ENCODE results near the gene CNDP1. TPM values are rescaled to one million over a fixed set of nuclear protein-coding genes. Genes with fewer than 3 reads are reported as not detected.
"Not testable (repeated sequence)": the region's sequence is repeated elsewhere in the genome, so short reads cannot be mapped to it uniquely, and the experiment has no call there.

The CNDP1 gene
- total and polyA plus RNA-seq, 9 donors, result 0.04 to 0.76 (median 0.26) TPM; not detected in 1

DNA sequence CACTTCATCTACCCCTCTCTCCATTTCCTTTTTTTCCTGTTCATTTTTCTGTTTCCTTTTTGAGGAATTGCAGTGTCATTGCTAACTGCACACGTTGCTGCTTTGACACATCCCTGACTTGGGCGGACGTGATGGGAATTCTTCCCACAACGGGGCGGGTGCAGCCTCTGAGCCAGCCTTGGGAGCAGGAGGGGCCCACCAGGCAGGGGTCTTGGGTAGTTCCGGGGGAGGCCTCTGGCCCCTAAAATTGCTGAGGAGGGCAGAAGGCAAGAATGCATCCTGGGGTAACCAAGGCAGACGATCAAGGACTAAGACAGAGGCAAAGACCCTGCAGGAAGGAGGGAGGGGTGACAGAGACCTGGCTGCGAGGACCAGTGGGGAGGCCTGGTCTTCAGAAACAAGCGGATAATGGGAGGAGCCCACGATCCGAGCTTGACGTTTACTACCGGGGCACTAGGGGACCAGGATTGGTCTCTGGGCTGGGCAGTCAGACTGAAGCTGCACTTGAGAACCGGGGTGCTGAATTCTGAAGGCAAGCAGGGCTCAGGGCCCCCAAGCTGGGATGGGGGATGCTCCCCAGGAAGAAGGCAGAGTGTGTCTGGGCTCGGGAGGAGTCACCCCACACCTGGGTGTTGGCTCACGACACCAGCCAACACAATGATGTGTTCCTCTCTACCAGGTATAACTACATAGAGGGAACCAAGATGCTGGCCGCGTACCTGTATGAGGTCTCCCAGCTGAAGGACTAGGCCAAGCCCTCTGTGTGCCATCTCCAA, 14.8 kb upstream of the CNDP1 start:
- 88% methylated on average over 16 of the region's 18 CpGs for WGBS (ENCODE audit: insufficient coverage)
- peaks cover 75% of the 10 kb centered on the region for H3K36me3 ChIP-seq (ENCODE audit: control insufficient read depth, insufficient read depth, low read length)

DNA sequence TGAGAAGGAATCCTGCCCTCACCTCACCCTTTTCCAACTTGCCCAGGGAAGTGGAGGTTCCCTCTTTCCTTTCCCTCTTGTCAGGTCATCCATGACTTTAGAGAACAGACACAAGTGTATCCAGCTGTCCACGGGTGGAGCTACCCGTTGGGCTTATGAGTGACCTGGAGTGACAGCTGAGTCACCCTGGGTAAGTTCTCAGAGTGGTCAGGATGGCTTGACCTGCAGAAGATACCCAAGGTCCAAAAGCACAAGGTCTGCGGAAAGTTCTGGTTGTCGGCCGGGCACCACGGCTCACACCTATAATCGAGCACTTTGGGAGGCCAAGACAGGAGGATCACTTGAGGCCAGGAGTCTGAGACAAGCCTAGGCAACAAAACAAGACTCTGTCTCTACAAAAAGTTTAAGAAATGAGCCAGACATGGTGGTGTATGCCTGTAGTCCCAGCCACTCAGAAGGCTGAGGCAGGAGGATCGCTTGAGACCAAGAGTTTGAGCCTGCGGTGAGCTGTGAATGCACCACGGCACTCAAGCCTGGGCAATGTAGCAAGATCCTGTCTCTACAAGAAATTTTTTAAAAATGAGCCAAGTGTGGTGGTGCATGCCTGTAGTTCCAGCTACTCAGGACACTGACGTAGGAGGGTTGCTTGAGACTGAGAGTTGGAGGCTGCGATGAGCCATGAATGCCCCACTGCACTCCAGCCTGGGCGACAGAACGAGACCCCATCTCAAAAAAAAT, 14.0 kb upstream of the CNDP1 start:
- WGBS (ENCODE audit: insufficient coverage), result 87% methylated on average over 12 of the region's 14 CpGs
- no peaks in the 10 kb centered on the region for H3K27me3 ChIP-seq (ENCODE audit: control insufficient read depth, insufficient read depth, low read length)
- DNase-seq, result no peak
- no peaks in the 10 kb centered on the region for H3K9me3 ChIP-seq (replicated peaks; ENCODE audit: control insufficient read depth, low read depth, low read length)
- H3K27ac ChIP-seq (ENCODE audit: low read length), result no peak overlapping the region
- peaks cover 68% of the 10 kb centered on the region for H3K36me3 ChIP-seq (ENCODE audit: control insufficient read depth, insufficient read depth, low read length)
- H3K4me3 ChIP-seq (ENCODE audit: low read length), result no peak overlapping the region
- no peaks in the 10 kb centered on the region for H3K4me1 ChIP-seq (ENCODE audit: control insufficient read depth, insufficient read depth, low read length)

More for the DNA sequence above, 14.8 kb upstream of the CNDP1 start:
- Histone ChIP-seq H3K9me3 (replicated peaks; ENCODE audit: control insufficient read depth, low read depth, low read length) (no peaks in the 10 kb centered on the region), H3K27ac (ENCODE audit: low read length) (no peak overlapping the region), H3K27me3 (ENCODE audit: control insufficient read depth, insufficient read depth, low read length) (no peaks in the 10 kb centered on the region), H3K4me3 (ENCODE audit: low read length) (no peak overlapping the region), H3K4me1 (ENCODE audit: control insufficient read depth, insufficient read depth, low read length) (no peaks in the 10 kb centered on the region)
- no peak for DNase-seq

DNA sequence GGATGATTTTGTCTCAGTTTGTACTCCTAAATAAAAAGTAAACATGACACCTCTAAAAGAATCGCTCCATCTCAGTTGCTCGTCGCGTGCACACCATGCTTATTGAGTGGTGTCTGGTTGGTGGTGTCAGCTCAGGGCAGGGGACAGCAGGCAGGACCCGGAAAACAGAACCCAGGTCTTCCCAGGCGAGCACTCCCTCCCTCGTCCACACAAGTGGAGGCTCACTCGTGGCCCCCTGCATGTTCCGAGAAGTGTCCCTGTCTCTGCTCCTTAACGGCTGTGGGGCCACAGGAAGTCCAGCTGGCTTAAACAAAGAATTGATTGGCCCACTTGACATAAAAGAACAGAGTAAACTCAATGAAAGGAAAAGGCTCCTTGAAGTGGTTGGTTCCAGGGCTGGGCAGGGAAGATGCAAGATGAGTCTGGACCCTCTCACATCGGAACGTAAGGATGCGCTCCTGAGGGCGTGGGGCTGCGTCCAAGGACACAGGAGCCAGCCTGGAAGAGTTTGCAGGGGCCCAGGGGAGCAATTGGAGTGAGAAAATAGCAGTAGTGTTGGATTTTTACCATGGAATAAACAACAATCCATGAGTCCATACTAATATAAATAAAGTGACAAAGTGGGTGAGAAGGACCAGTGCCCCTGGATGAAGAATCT, 13.1 kb upstream of the CNDP1 start:
- peaks cover 58% of the 10 kb centered on the region for H3K36me3 ChIP-seq (ENCODE audit: control insufficient read depth, insufficient read depth, low read length)
- H3K27ac ChIP-seq (ENCODE audit: low read length), result no peak overlapping the region
- H3K27me3 ChIP-seq (ENCODE audit: control insufficient read depth, insufficient read depth, low read length), result no peaks in the 10 kb centered on the region
- H3K4me1 ChIP-seq (ENCODE audit: control insufficient read depth, insufficient read depth, low read length), result no peaks in the 10 kb centered on the region
- no peak for DNase-seq
- H3K4me3 ChIP-seq (ENCODE audit: low read length), result no peak overlapping the region
- WGBS (ENCODE audit: insufficient coverage), result 77% methylated on average over 5 of the region's 15 CpGs
- no peaks in the 10 kb centered on the region for H3K9me3 ChIP-seq (replicated peaks; ENCODE audit: control insufficient read depth, low read depth, low read length)

DNA sequence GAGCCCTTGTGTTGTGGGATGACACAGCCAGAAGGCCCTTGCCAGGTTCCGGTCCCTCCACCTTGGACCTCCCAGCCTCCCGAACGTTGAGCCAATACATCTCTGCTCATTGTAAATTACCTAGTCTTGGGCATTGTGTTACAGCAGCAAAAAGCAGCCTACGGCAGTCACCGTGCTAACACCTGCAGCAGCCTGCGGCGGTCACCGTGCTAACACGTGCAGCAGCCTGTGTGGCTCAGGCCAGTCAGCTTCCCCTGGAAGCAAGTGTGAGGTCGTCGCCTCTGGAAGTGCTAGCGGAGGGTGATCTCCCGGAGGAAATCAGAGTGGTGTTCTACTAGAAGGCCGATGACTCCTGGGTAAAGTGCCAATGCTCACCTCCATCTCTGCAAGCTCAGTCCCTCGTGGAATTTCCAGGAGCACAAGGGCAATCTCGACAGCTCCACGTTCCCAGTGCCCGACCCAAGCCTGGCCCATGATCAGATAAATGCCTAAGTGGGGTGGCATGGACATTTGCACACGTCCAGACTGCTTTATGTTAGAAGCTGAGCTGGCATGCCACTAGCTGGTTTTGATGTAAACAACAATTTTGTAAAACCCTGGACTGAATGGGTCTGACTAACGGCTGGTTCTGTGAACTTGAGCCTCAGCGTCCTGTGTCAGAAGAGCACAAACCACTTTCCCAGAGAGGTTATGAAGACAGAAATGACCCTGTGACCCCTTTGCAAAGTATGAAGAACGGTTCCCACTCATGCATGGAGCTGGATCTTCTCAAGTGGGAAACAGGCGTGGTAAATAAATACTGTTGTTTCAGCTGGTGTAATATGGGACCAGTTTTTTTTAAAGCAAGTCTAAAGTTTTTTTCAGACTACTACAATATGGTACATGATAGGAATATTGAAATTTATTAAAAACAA, 11.4 kb upstream of the CNDP1 start:
- WGBS (ENCODE audit: insufficient coverage), result 82% methylated on average over 22 of the region's 23 CpGs
- Histone ChIP-seq H3K27ac (ENCODE audit: low read length) (no peak overlapping the region), H3K4me3 (ENCODE audit: low read length) (no peak overlapping the region), H3K36me3 (ENCODE audit: control insufficient read depth, insufficient read depth, low read length) (peaks cover 42% of the 10 kb centered on the region), H3K9me3 (replicated peaks; ENCODE audit: control insufficient read depth, low read depth, low read length) (no peaks in the 10 kb centered on the region), H3K27me3 (ENCODE audit: control insufficient read depth, insufficient read depth, low read length) (no peaks in the 10 kb centered on the region), H3K4me1 (ENCODE audit: control insufficient read depth, insufficient read depth, low read length) (no peaks in the 10 kb centered on the region)
- DNase-seq, result peak; percentile 29

DNA sequence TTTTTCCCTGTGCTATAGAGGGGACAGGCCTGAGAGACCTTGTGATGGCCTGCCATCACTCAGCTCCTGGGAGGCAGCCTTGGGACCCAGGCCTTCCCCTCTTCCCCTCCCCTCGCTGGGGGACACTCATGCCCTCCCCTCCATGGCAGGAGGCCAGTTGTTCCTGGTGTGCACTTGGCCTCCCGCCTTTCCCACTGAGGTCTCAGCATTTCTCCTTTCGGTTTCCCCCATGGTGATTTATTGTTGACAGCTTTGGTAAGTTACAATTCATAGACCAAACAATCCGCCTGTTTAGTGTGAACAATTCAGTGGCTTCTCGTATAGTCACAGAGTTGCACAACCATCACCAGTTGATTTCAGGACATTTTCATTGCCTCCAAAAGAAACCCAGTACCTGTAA, 10.2 kb upstream of the CNDP1 start:
- no peaks in the 10 kb centered on the region for H3K9me3 ChIP-seq (replicated peaks; ENCODE audit: control insufficient read depth, low read depth, low read length)
- H3K27ac ChIP-seq (ENCODE audit: low read length), result no peak overlapping the region

DNA sequence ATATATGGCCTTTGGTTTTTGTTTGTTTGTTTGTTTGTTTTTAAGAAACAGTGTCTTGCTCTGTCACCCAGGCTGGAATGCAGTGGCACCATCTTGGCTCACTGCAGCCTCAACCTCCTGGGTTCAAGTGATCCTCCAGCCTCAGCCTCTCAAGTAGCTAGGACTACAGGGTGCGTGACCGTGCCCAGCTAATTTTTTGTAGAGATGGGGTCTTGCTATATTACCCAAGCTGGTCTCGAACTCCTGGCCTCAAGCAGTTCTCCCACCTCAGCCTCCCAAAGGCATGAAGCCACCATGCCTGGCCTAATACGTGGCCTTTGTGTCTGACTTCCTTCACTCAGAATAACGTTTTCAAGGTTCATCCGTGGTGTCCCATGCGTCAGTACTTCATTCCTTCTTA, 9.4 kb upstream of the CNDP1 start:
- H3K27me3 ChIP-seq (ENCODE audit: control insufficient read depth, insufficient read depth, low read length); H3K4me1 ChIP-seq (ENCODE audit: control insufficient read depth, insufficient read depth, low read length); H3K4me3 ChIP-seq (ENCODE audit: low read length); H3K9me3 ChIP-seq (replicated peaks; ENCODE audit: control insufficient read depth, low read depth, low read length); DNase-seq; H3K27ac ChIP-seq (ENCODE audit: low read length): not testable (repeated sequence)
- peaks cover 23% of the 10 kb centered on the region for H3K36me3 ChIP-seq (ENCODE audit: control insufficient read depth, insufficient read depth, low read length)
- WGBS (ENCODE audit: insufficient coverage), result 100% methylated on average over 1 of the region's 7 CpGs

More for the DNA sequence above, 10.2 kb upstream of the CNDP1 start:
- peaks cover 31% of the 10 kb centered on the region for H3K36me3 ChIP-seq (ENCODE audit: control insufficient read depth, insufficient read depth, low read length)
- WGBS (ENCODE audit: insufficient coverage), result 57% methylated on average over 2 of the region's 5 CpGs
- H3K27me3 ChIP-seq (ENCODE audit: control insufficient read depth, insufficient read depth, low read length), result no peaks in the 10 kb centered on the region
- H3K4me3 ChIP-seq (ENCODE audit: low read length), result no peak overlapping the region
- no peaks in the 10 kb centered on the region for H3K4me1 ChIP-seq (ENCODE audit: control insufficient read depth, insufficient read depth, low read length)
- DNase-seq, result peak; percentile 35

DNA sequence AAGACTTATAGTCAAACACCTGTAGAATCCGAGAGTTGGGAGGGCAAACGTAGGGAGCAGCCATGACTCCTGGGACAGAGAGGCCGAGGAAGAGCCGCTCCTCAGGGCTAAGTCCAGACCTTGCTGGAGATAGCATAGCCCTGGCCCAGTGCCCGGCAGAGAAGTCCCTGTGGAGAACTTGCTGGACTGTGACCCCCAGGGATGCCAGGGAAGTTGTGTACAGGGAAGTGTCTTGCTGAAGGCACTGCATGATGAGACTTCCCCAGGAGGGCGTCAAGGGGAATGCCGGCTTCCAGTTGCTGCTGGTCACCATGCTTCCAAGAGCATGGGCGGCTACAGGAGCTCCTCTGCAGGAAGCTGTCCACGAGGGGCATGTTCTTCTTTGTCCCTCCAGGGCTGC, 8.6 kb upstream of the CNDP1 start:
- WGBS (ENCODE audit: insufficient coverage), result 88% methylated on average over 9 of the region's 9 CpGs
- Histone ChIP-seq H3K9me3 (replicated peaks; ENCODE audit: control insufficient read depth, low read depth, low read length) (no peaks in the 10 kb centered on the region), H3K27ac (ENCODE audit: low read length) (no peak overlapping the region), H3K4me1 (ENCODE audit: control insufficient read depth, insufficient read depth, low read length) (no peaks in the 10 kb centered on the region), H3K4me3 (ENCODE audit: low read length) (no peak overlapping the region), H3K27me3 (ENCODE audit: control insufficient read depth, insufficient read depth, low read length) (no peaks in the 10 kb centered on the region), H3K36me3 (ENCODE audit: control insufficient read depth, insufficient read depth, low read length) (peaks cover 14% of the 10 kb centered on the region)
- DNase-seq, result no peak

DNA sequence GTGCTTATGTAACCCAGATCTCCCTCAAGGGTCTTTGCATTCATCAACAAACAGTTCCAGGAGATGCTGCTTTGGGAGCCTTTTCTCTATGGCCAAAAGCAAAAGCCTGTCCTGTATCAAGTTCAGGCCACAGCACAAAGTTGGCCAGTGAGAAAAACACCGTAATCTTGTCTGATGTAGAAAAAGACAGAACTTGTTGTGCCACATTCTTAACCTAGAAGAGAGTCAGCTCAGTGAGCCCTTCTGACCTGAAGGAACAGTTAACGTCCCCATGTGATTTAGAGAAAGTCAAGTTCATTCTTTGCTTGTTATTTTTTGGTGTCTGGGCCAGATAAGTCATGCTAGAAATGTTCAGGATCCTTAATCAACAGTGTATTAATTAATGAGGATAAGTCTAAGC, 7.8 kb upstream of the CNDP1 start:
- WGBS (ENCODE audit: insufficient coverage), result 73% methylated on average over 2 of the region's 2 CpGs

DNA sequence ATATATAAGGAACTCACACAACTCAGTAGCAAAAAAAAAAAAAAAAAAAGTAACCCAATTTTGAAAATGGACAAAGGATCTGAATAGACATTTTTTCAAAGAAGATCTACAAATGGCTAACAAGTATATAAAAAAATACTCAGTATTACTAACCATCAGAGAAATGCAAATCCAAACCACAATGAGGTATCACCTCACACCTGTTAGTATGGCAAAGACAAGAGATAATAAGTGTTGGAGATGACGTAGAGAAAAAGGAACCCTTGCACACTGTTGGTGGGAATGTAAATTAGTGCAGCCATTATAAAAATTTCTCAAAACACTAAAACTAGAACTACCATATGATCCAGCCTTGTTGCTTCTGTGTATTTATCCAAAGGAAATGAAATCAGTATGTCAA, 5.8 kb upstream of the CNDP1 start:
- Histone ChIP-seq H3K36me3 (ENCODE audit: control insufficient read depth, insufficient read depth, low read length) (no peaks in the 10 kb centered on the region), H3K9me3 (replicated peaks; ENCODE audit: control insufficient read depth, low read depth, low read length) (no peaks in the 10 kb centered on the region), H3K27ac (ENCODE audit: low read length) (no peak overlapping the region), H3K4me1 (ENCODE audit: control insufficient read depth, insufficient read depth, low read length) (no peaks in the 10 kb centered on the region), H3K27me3 (ENCODE audit: control insufficient read depth, insufficient read depth, low read length) (no peaks in the 10 kb centered on the region), H3K4me3 (ENCODE audit: low read length) (no peak overlapping the region)
- WGBS (ENCODE audit: insufficient coverage), result no CpG with 5 or more reads among the region's 1 CpG
- DNase-seq, result no peak

More for the DNA sequence above, 7.8 kb upstream of the CNDP1 start:
- Histone ChIP-seq H3K27ac (ENCODE audit: low read length) (no peak overlapping the region), H3K27me3 (ENCODE audit: control insufficient read depth, insufficient read depth, low read length) (no peaks in the 10 kb centered on the region), H3K4me1 (ENCODE audit: control insufficient read depth, insufficient read depth, low read length) (no peaks in the 10 kb centered on the region), H3K36me3 (ENCODE audit: control insufficient read depth, insufficient read depth, low read length) (peaks cover 8% of the 10 kb centered on the region), H3K9me3 (replicated peaks; ENCODE audit: control insufficient read depth, low read depth, low read length) (no peaks in the 10 kb centered on the region), H3K4me3 (ENCODE audit: low read length) (no peak overlapping the region)
- DNase-seq, result no peak
